Measurements from ENCODE around the gene GDPD4.

Gene GDPD4

DNA sequence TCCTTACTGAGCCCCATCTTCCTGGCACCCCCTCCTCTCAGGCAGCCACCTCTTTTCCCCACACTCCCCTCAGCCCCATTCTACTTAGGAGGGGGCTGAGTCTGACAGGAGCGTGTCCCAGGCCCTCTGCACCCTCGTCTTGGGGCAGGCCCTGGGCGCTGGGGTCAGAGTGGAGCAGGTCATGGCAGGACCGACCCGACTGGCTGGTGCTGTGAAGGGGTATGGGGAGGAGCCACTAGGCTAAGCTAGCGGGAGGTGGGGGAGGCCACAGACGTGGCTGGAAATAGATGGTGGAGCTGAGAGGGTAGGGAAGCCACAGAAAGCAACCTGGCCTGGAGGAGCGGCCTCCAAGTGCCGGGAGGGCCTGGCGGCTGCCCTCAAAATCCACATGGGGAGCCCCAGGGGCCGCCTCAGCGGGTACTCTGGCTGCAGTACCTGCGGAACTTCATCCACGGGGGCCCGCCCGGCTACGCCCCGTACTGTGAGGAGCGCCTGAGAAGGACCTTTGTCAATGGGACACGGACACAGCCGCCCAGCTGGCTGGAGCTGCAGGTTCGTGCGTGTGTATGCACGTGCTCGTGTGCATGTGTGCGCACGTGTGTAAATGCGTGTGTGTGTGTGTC, 111.8 kb downstream of the GDPD4 start:
- no peak for DNase-seq (ENCODE audit: low spot score)

DNA sequence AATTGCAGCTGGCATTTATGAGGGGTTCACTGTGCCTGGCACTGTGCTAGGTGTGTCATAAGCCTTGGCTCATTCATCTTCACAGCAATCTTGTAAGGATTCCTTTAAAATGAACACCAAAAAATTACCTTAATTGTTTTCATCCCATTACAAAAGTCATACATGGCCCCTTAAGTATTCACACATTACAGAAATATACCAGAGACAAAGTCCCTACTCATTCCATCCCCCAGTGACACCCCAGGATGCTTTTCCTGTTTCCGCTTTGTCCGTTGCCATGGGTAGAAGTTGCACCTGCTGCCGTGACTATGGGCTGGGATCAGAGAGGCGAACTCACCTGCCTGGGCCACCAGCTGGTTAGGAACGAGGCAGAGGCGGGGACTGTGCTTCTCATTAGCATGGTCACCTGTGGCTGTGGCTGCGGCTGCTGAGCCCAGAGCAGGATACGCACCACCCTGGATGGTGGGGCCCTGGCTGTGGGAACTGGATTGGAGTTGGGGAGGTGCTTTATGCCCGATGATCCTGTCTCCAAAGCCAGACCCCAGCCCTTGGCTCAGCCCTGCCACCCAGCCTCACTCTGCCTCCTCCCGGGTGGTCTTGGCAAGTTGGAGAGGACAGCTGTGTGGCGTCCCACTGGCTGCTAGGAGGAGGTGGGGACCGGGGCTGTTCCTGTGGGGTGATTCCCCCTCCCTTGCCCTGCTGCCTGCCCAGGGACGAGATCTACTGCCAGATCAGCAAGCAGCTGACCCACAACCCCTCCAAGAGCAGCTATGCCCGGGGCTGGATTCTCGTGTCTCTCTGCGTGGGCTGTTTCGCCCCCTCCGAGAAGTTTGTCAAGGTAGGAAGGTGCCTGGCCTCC, 112.6 kb downstream of the GDPD4 start:
- no peak for DNase-seq (ENCODE audit: low spot score)

DNA sequence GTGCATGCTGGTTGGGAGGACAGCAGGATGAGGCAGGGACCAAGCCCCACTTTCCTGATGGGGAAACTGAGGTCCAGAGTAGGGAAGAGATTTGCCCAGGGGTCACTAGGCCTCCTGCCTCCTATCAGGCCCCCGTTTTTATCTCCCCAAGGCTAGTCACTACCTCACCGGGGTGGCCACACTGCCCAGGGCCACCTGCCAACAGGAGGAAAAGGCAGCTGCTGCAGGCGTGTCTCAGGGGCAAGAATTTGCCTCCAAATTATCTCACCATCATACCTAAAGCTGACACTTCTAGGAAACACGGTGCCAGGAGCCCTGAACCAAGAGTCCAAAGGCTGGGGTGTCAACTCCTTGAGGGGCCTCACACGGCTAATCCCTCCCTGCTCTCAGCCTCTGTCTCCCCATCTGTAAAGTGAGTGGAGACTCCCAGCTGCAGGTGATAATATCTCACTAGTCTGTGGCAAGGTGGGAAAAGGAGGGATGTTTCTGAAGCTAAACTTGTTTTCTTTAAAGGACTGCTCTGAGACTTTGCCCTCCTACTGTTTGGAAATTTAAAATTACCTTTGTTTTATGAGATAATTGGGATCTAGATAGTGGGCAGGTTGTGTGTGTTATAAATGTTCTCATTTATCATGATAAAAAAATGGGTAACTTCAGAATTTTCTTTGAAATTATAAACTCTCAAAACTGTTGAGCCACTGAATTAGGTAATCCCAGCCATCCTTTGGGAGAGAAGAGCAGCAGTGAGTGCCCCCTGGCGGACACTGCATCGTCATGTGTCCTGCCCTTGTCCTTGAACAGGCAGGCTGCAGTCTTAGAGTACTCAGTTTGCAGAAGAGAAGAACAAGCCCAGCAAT, 113.5 kb downstream of the GDPD4 start:
- peak; percentile 80 for DNase-seq (ENCODE audit: low spot score)

DNA sequence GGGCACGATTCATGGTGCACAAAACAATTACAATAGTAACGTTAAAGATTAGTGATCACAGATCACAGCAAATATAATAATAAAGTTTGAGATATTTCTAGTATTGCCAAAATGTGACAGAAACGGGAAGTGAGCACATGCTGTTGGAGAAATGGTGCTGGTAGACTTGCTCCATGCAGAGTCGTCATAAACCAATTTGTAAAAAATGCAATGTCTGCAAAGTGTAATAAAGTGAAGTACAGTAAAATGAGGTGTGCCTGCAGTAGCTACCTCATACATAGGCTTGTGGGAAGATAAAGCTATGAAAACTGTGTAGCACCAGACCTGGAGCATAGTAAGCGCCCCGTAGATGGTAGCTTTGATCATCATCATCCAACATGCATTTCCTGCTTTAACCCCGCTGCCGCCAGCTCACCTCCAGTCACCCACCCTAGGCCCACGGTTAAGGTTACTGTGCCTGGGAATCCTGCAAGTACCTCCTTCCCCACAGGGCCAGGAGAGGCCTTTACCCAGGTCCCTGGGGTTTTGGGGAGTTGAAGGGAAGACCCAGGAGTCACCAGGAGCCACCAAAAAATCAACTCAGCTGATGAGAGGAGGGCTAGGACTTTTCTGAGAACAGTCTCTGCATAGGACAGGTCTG, 114.3 kb downstream of the GDPD4 start:
- DNase-seq (ENCODE audit: low spot score): no peak

DNA sequence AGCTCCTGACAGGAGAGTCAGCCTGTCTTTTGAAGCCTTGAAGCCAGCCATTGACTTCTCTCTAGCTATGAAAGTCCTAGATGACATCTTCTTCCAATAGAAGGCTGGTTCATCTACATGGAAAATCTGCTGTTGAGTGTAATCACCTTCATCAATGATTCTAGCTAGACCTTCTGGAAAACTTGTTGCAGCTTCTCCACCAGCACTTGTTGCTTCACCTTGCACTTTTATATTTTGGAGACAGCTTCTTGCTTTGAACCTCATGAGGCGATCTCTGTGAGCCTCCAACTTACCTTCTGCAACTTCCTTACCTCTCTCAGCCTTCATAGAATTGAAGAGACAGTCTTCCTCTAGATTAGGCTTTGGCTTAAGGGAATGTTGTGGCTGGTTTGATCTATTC, 115.2 kb downstream of the GDPD4 start:
- no peak for DNase-seq (ENCODE audit: low spot score)

DNA sequence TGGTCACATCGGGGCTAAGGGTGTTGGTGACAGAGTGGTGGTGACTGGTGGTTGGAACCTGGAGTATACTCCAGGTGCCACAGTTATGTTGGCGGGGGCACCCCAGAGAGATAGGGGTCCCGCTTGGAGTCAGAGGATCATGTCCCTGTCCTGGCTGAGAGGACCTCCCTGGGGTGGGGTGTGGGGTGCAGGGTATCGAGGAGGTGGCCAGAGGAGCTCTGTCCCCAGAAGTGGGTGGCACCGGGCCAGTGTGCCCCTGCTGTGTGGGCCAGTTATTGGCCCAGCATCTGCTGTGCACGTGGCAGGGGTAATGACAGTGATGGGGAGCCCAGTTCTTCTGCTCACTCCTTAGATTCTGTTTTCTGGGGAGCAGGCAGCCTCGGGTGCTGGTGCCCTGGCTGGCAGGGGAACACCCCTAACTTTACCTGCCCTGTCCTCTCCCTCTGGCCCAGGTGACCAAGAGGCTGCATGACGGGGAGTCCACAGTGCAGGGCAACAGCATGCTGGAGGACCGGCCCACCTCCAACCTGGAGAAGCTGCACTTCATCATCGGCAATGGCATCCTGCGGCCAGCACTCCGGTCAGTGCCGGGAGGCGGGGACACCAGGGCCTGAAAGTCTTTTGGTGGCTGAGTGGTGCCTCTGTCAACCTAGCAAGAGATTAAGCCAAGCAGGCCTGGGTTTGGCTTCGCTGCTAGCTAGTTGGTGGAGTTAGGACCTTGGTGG, 117.2 kb downstream of the GDPD4 start:
- DNase-seq (ENCODE audit: low spot score): no peak

DNA sequence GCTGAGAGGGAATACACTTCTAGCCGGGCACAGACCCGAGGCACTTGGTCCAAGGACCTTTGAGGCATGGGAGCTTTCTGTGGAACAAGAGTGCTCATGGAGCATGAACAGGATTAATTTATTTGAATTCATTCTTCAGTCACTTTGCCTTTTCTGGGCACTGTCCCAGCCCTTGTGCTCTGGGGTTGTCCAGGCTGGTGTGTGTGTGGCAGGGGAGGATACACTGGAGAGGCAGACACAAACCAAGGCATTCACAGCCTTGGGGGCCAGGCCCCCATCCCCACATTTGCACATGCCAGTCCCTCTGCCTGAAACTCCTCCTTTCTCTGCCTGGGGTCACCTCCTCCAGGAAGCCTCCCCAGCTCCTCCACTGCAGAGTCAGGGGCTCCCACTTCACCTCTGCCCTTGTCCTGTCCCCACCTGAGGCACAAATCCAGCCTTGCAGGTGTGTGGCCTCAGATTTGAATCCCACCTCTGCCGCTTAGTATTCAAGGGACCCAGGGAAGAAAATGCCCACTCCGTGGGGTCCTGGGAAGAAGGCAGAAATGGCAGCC, 118.0 kb downstream of the GDPD4 start:
- DNase-seq (ENCODE audit: low spot score): no peak

DNA sequence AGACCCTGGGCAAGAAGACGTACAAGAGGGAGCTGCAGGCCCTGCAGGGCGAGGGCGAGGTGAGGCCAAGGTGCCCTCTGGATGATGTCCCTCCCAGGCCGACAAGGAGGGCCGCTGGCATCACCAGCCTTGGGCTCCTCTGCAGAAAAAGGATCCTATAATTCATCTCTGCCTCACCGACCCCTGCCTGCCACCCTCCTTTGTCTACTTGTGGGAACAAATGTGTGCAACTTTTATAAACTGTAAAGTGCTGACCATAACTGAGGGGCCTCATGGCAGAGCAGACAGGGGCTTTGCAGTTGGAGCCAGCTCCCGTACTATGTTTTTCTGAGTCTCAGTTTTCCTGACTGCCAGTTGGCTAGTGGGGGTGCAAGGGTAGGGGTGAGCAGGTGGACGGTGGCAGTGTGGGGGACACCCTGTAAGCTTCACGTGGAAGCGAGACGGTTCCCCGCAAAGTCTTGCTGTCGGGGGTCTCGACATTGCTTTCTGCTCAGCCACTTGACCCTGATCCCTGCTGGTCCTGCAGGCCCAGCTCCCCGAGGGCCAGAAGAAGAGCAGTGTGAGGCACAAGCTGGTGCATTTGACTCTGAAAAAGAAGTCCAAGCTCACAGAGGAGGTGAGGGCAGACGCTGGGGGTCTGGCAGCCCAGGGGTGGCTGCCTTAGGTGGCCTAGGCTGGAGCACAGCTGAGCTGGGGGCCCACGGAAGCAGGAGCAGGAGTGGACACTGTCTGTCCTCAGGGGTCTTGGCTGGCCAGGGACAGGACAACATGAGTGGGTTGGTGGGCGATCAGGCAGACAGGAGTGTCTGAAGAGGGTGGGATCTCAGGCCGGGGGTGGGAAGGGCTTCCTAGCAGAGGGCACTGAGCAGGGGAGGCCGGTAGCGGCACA, 118.7 kb downstream of the GDPD4 start:
- no peak for DNase-seq (ENCODE audit: low spot score)

DNA sequence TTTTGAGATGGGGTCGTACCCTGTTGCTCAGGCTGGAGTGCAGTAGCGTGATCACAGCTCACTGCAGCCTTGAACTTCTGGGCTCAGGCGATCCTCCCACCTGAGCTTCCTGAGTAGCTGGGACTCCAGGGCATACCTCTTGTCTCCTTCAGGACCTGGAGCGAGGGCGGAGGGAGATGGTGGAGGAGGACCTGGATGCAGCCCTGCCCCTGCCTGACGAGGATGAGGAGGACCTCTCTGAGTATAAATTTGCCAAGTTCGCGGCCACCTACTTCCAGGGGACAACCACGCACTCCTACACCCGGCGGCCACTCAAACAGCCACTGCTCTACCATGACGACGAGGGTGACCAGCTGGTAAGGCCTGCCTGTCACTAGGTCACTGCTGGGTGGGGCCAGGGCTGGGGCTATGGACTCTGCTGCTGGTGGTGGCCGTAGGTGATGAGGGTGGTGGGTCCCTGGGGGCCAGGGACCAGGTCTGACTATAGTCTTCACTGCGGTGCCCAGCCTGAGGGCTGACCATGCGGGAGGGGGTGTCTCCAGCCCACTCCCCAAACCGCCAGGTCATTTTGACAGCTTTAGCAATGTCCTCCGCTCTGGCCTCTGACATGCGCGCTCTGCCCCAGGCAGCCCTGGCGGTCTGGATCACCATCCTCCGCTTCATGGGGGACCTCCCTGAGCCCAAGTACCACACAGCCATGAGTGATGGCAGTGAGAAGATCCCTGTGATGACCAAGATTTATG, 119.5 kb downstream of the GDPD4 start:
- no peak for DNase-seq (ENCODE audit: low spot score)

DNA sequence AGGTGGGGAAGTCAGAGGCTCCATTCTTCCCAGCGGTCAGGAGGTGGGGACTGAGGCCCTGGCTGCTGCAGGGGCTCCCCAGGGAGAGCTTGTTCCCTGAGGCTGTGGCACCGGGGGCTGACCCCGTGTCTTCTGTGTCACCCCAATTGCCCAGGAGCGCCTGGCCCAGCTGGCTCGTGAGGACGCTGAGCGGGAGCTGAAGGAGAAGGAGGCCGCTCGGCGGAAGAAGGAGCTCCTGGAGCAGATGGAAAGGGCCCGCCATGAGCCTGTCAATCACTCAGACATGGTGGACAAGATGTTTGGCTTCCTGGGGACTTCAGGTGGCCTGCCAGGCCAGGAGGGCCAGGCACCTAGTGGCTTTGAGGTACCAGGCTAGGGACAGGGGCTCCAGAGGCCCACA, 120.3 kb downstream of the GDPD4 start:
- DNase-seq (ENCODE audit: low spot score): no peak

DNA sequence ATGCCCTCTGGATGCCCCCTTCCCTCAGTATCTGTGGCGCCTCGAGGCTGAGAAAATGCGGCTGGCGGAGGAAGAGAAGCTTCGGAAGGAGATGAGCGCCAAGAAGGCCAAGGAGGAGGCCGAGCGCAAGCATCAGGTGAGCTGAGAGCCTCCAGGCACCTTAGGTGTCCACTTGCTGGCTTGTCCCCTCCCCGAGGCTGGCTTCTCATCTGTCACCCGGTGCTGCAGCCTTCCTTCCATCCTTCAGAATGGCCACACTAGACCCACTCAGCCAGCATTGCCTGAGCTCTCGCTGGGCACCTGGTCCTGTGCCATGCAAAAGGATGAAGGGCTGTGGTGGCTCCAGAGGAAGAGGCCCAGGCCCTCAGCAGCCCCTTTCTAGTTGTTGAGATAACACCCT, 121.1 kb downstream of the GDPD4 start:
- DNase-seq (ENCODE audit: low spot score): no peak

DNA sequence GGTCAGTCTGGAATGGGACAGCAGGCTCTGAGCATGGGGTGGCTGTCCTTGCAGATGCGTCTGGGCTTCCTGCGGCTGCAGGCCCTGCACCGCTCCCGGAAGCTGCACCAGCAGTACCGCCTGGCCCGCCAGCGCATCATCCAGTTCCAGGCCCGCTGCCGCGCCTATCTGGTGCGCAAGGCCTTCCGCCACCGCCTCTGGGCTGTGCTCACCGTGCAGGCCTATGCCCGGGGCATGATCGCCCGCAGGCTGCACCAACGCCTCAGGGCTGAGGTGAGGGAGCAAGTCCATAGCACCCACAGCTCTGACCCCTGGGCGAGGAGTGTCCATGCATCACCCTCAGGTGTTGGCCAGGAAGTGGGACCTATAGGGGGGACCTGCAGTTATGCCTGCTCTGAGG, 121.8 kb downstream of the GDPD4 start:
- no peak for DNase-seq (ENCODE audit: low spot score)

DNA sequence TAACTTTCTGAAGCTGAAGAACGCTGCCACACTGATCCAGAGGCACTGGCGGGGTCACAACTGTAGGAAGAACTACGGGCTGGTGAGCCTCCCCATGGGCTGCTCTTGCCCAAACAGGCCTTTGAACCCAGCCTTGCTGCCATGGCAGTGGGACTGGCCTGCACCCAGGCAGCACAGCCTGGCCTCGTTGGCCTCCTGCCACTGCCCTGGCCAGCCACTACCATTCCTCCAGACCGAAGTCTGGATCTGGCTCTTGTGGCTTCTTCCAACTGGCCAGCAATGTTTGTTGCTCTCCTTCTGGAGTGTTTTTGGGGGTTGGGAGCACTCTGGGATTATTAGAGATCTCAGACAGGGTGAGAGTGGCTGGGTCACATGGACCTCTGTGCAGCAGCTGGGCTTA, 122.4 kb downstream of the GDPD4 start:
- DNase-seq (ENCODE audit: low spot score): no peak

DNA sequence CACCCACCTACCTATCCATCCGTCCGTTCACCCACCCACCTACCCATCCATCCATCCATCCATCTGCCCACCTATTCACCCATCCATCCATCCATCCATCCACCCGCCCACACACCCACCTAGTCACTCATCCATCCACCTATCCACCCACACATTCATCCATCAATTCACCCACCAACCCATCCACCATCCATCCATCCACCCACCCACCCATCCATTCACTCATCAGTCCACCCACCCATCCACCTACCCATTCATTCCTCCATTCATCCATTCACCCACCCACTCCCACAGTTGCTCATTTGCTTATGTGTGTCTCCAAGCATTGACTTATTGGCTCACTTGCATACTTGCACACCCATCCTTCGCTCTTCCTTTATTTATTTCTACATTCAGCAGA, 123.3 kb downstream of the GDPD4 start:
- no peak for DNase-seq (ENCODE audit: low spot score)

DNA sequence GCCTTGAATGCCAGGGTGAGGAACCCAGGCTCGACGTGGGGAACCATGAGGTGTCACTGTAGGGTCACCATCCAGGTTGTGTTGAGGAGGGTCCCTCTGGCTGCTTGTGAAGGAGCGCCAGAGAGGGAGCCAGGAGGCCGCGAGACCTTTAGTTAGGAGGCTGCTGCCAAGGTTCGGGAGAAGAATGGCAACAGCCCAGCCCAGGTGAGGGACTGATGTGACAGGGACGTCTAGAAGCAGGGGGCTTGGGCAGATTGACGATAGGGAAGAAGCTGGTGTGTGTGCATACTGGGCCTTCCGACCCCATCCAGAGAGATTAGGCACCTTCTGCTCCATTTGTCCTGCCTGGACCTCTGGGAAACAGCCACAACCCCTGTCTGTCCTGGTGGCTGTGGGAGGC, 124.5 kb downstream of the GDPD4 start:
- no peak for DNase-seq (ENCODE audit: low spot score)

DNA sequence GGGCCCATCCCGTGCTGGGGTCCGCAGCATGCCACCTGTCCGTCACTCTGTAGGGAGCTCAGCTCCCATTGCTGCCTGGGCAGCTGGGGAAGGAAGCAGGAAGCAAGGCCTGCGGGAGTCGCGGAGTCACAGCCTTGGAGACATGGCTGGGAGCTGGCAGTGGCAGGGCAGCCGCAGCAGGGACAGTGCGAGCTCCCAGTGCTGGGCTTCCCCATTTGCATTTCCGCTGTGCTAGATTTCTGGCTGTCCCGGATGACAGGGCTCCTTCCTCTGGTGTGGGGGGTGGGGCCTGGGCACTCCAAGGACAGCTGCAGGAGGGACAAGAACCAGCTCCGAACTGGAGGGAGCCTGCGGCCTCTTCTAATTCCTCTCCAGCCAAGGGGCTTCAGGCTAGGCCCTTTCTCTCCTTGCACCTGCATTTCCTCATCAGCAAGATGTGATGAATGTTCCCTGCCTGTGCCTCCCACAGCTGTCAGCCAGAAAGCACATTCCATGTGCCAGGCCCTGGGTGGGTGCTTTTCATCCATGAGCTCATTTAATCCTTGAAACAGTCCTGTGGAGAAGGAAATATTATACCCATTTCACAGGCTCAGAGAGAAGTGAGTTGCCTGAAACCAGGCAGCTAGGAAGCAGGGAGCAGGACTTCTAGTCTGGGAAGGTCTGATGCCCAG, 125.5 kb downstream of the GDPD4 start:
- DNase-seq (ENCODE audit: low spot score): peak; percentile 66

DNA sequence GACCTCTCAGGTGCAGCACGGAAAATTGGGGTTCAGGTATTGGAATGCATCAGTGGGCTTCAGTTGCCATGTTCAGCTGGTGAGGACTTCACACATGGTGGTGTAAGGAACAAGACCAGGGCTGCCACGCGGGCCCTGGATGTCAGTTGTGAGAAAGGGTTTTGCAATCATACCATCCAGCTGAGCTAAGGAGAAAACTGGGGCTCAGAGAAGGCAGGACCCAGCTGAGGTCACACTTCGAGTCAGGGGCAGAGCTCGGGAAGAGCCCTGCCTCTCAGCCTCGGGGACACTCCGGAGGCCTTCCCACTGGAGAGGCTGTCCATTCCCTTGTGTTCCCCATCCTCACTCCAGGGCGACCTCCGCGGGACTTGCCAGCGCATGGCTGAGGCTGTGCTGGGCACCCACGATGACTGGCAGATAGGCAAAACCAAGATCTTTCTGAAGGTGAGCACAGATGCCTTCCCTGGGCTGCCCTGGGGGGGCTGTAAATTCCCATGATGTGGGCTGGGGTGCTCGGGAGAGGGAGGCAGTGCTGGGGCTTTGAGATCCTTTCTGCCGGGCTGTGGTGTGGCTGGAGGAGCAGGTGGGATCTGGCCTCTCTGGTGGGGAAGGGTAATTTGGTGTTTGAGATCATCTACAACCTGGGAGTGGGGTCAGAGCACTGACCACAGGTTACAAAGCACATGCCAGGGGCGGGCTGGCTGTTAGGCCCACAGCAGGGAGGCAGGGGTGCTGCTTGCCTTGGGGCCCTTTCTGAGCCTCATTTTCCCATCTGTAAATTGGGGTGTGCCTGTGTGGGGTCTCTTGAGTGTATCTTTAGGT, 126.3 kb downstream of the GDPD4 start:
- no peak for DNase-seq (ENCODE audit: low spot score)

DNA sequence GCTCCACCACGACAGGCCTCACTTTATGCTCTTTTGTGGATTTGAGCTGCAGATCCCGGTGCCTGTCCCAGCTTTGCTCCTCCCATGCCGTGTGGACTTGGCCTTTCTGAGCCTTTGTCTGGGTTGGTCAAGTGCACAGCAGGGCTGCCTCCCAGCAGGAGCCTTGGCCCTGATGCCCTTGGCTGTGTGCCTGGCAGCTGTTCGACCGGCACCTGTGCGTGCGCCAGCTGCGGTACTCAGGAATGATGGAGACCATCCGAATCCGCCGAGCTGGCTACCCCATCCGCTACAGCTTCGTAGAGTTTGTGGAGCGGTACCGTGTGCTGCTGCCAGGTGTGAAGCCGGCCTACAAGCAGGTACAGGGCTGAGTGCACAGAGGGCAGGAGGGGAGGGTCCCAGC, 126.9 kb downstream of the GDPD4 start:
- no peak for DNase-seq (ENCODE audit: low spot score)

Data from ecto neural progenitor cell (in vitro differentiated cells).